GM23338 (cell line): ENCODE data around the gene R3HDM2.

Source experiments
- EZH2 ChIP-seq: fragments of 200-600 bp; sonication (generic); IDR thresholded peaks from one replicate; pipeline ENCODE4 v1.8.0; 2017; ENCODE audit warnings: antibody characterized with exemption, mild to moderate bottlenecking, low read depth; ENCODE audit not compliant: unreplicated experiment
- TF ChIP-seq, protein P1 (sequence below), 2 experiments: fragments of 200-600 bp in 1 of 2; sonication (generic) in 1 of 2; conservative IDR thresholded peaks; 2 replicates each; pipeline versions ENCODE4 v1.5.1 to v1.6.1; 2016 to 2017; ENCODE audit warnings: antibody characterized with exemption in 2 of 2, low read depth in 2 of 2, mild to moderate bottlenecking in 2 of 2, moderate library complexity in 1 of 2

- TF ChIP-seq EZH2 = no peak
- TF ChIP-seq, protein P1, sequence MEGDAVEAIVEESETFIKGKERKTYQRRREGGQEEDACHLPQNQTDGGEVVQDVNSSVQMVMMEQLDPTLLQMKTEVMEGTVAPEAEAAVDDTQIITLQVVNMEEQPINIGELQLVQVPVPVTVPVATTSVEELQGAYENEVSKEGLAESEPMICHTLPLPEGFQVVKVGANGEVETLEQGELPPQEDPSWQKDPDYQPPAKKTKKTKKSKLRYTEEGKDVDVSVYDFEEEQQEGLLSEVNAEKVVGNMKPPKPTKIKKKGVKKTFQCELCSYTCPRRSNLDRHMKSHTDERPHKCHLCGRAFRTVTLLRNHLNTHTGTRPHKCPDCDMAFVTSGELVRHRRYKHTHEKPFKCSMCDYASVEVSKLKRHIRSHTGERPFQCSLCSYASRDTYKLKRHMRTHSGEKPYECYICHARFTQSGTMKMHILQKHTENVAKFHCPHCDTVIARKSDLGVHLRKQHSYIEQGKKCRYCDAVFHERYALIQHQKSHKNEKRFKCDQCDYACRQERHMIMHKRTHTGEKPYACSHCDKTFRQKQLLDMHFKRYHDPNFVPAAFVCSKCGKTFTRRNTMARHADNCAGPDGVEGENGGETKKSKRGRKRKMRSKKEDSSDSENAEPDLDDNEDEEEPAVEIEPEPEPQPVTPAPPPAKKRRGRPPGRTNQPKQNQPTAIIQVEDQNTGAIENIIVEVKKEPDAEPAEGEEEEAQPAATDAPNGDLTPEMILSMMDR (conservative IDR thresholded peaks at IDR 0.05; ENCODE audit: low read depth in 2 of 2) = no peak
These were observed 64.5 kb downstream of the R3HDM2 start for GRCh38 chr12:57366315-57366714.
